ENCODE results near the gene PSD4. TPM values are rescaled to one million over a fixed set of nuclear protein-coding genes. Genes with fewer than 3 reads are reported as not detected.

PSD4 gene
- total RNA-seq, 1 experiment from 2014 or later, result 9.6 TPM

DNA sequence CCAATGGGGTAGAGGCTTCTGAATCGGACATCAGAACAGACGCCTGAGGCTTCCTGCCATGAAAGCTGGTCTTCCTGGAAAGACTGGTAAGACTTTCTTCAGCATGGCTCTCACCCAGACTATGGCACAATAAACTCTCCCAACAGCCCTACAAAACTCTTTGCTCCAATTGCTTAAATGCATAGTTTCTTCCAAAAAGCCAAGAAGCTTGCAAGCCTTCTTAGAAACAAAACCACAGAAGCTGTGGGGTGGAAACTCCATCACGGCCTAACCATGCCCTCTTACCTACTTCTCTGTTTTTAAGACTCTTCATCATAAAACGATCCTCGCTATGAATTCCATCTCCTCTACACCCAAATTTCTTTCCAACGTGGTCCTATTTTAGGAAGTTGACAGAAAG is 56.8 kb downstream of the PSD4 start:
- intact Hi-C loops (cut with micrococcal nuclease), result no loop called here
- no peak for DNase-seq (ENCODE audit: unreplicated experiment)
- no peaks in the 10 kb centered on the region for H3K27me3 Mint-ChIP-seq (ENCODE audit: insufficient read depth, unreplicated experiment)
- POLR2A ChIA-PET, result interaction anchor here (0.8 to 1.7 kb wide), 5 partner anchors 10 to 31 kb away, joined by 3 to 7 read pairs (median 4); no protein-coding TSS in a partner anchor
- H3K36me3 Mint-ChIP-seq (ENCODE audit: insufficient read depth, unreplicated experiment), result peaks cover 7% of the 10 kb centered on the region
- no peaks in the 10 kb centered on the region for H3K9me3 Mint-ChIP-seq (ENCODE audit: unreplicated experiment)
- H3K4me3 Mint-ChIP-seq (ENCODE audit: unreplicated experiment), result no peak overlapping the region
- CTCF ChIA-PET, result interaction anchor here (0.6 to 2.0 kb wide), 7 partner anchors 9 to 151 kb away, joined by 3 to 10 read pairs (median 4); partner anchors contain the start of gene PAX8
- TF ChIP-seq, protein P1, sequence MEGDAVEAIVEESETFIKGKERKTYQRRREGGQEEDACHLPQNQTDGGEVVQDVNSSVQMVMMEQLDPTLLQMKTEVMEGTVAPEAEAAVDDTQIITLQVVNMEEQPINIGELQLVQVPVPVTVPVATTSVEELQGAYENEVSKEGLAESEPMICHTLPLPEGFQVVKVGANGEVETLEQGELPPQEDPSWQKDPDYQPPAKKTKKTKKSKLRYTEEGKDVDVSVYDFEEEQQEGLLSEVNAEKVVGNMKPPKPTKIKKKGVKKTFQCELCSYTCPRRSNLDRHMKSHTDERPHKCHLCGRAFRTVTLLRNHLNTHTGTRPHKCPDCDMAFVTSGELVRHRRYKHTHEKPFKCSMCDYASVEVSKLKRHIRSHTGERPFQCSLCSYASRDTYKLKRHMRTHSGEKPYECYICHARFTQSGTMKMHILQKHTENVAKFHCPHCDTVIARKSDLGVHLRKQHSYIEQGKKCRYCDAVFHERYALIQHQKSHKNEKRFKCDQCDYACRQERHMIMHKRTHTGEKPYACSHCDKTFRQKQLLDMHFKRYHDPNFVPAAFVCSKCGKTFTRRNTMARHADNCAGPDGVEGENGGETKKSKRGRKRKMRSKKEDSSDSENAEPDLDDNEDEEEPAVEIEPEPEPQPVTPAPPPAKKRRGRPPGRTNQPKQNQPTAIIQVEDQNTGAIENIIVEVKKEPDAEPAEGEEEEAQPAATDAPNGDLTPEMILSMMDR (IDR thresholded peaks at IDR 0.05; ENCODE audit: unreplicated experiment), result no peak
- H3K27ac Mint-ChIP-seq (ENCODE audit: low read depth, unreplicated experiment), result peak overlapping the region; percentile 63
- H3K4me1 Mint-ChIP-seq (ENCODE audit: insufficient read depth, unreplicated experiment), result peaks cover 14% of the 10 kb centered on the region
- no TSS peak for BruUV-seq (replicated peaks)

DNA sequence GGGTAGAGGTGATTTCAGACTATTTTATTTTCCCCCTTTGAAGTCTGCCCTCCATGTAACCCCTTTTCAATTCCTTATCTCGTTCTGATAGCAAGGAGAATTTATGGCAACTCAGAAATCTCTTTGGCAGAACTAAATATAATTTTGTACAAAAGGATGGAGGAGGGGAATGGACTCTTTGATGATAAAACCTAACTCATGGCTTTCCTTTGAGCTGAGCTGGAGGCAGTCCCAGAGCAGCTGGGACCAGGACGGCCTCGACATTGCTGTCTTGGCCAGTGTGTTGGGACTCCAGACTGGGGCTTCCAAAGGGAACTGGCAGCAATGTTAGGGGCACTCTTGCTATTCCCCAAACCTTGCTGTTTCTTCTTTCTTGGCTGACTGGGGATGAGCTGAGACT is 57.3 kb downstream of the PSD4 start:
- Mint-ChIP-seq H3K27me3 (ENCODE audit: insufficient read depth, unreplicated experiment) (no peaks in the 10 kb centered on the region), H3K4me1 (ENCODE audit: insufficient read depth, unreplicated experiment) (peaks cover 14% of the 10 kb centered on the region), H3K27ac (ENCODE audit: low read depth, unreplicated experiment) (no peak overlapping the region), H3K36me3 (ENCODE audit: insufficient read depth, unreplicated experiment) (peaks cover 7% of the 10 kb centered on the region), H3K4me3 (ENCODE audit: unreplicated experiment) (no peak overlapping the region), H3K9me3 (ENCODE audit: unreplicated experiment) (no peaks in the 10 kb centered on the region)
- intact Hi-C loops (cut with micrococcal nuclease), result no loop called here
- TF ChIP-seq, protein P1 (IDR thresholded peaks at IDR 0.05; ENCODE audit: unreplicated experiment), result no peak
- ChIA-PET CTCF (interaction anchor here (0.8 to 2.0 kb wide), 6 partner anchors 9 to 151 kb away, joined by 3 to 11 read pairs (median 5); partner anchors contain the start of gene PAX8), POLR2A (interaction anchor here (0.8 to 1.7 kb wide), 5 partner anchors 9 to 32 kb away, joined by 3 to 7 read pairs (median 4); no protein-coding TSS in a partner anchor)
- BruUV-seq (replicated peaks), result no TSS peak
- DNase-seq (ENCODE audit: unreplicated experiment), result no peak

DNA sequence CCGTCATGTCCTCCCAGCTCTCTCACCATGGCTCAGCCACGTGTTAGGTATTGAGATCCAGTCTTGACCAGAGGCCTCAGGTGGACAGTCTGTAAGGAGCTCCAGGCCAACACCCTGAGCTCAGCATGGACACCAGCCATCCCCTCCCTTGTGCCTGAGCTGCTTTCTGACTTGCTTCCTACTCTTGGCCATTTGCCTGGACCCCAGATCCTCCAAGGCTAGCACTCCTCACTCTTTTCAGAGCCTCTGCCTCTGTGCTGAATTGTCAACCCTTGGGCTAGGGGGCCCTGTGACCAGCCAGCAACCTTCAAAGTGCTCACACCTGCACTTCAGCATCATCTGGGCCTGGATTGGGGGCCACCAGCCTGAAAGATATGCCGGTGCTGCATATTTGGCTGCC is 58.4 kb downstream of the PSD4 start:
- no peak overlapping the region for H3K4me3 Mint-ChIP-seq (ENCODE audit: unreplicated experiment)
- POLR2A ChIA-PET, result interaction anchor here (0.8 to 1.7 kb wide), 3 partner anchors 11 to 28 kb away, joined by 3 to 5 read pairs (median 4); no protein-coding TSS in a partner anchor
- no peaks in the 10 kb centered on the region for H3K27me3 Mint-ChIP-seq (ENCODE audit: insufficient read depth, unreplicated experiment)
- intact Hi-C loops (cut with micrococcal nuclease), result no loop called here
- CTCF ChIA-PET, result interaction anchor here (0.9 to 2.0 kb wide), 4 partner anchors 8 to 94 kb away, joined by 3 to 11 read pairs (median 10); no protein-coding TSS in a partner anchor
- BruUV-seq (replicated peaks), result no TSS peak
- peaks cover 7% of the 10 kb centered on the region for H3K36me3 Mint-ChIP-seq (ENCODE audit: insufficient read depth, unreplicated experiment)
- DNase-seq (ENCODE audit: unreplicated experiment), result no peak
- H3K4me1 Mint-ChIP-seq (ENCODE audit: insufficient read depth, unreplicated experiment), result peaks cover 14% of the 10 kb centered on the region
- H3K27ac Mint-ChIP-seq (ENCODE audit: low read depth, unreplicated experiment), result no peak overlapping the region
- TF ChIP-seq, protein P1 (IDR thresholded peaks at IDR 0.05; ENCODE audit: unreplicated experiment), result no peak
- no peaks in the 10 kb centered on the region for H3K9me3 Mint-ChIP-seq (ENCODE audit: unreplicated experiment)

DNA sequence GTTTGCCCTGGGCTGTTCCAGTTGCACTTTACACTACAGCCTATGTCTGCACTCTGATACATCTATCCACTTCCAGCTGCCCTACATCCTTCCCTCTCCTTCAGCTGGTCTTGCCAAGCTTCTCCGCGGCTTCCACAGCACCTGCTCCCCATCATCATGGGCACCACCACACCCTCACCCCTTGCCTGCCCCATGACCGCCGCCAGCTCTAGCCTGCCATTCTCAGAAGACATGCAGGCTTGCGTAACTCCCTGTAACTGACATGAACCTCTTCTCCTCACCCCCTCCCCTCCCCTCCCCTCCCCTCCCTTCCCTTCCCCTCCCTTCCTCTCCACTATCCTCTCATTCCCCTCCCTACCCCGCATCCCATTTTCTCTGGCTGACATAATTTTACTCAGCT is 59.0 kb downstream of the PSD4 start:
- H3K36me3 Mint-ChIP-seq (ENCODE audit: insufficient read depth, unreplicated experiment), result peaks cover 7% of the 10 kb centered on the region
- CTCF ChIA-PET, result interaction anchor here (0.7 to 1.4 kb wide), 2 partner anchors 29 to 152 kb away, joined by 3 to 10 read pairs; no protein-coding TSS in a partner anchor
- intact Hi-C loops (cut with micrococcal nuclease), result no loop called here
- H3K27ac Mint-ChIP-seq (ENCODE audit: low read depth, unreplicated experiment), result no peak overlapping the region
- POLR2A ChIA-PET, result interaction anchor here (0.8 kb wide), 1 partner anchor 12 kb away, joined by 4 read pairs; no protein-coding TSS in a partner anchor
- TF ChIP-seq, protein P1 (IDR thresholded peaks at IDR 0.05; ENCODE audit: unreplicated experiment), result no peak
- H3K4me1 Mint-ChIP-seq (ENCODE audit: insufficient read depth, unreplicated experiment), result peaks cover 14% of the 10 kb centered on the region
- BruUV-seq (replicated peaks), result no TSS peak
- no peaks in the 10 kb centered on the region for H3K27me3 Mint-ChIP-seq (ENCODE audit: insufficient read depth, unreplicated experiment)
- H3K9me3 Mint-ChIP-seq (ENCODE audit: unreplicated experiment), result no peaks in the 10 kb centered on the region
- H3K4me3 Mint-ChIP-seq (ENCODE audit: unreplicated experiment), result no peak overlapping the region
- DNase-seq (ENCODE audit: unreplicated experiment), result no peak
